HG03520 (cell line): Measurements from ENCODE around the gene CD96.
"Not testable (repeated sequence)": the region's sequence is repeated elsewhere in the genome, so short reads cannot be mapped to it uniquely, and the experiment has no call there.

Experiments
- ATAC-seq: cut with Tn5 transposase; IDR thresholded peaks from one replicate; pipeline ENCODE4 v1.9.1; 2021; ENCODE audit warnings: mild to moderate bottlenecking, moderate library complexity; ENCODE audit not compliant: unreplicated experiment

CD96 gene

DNA sequence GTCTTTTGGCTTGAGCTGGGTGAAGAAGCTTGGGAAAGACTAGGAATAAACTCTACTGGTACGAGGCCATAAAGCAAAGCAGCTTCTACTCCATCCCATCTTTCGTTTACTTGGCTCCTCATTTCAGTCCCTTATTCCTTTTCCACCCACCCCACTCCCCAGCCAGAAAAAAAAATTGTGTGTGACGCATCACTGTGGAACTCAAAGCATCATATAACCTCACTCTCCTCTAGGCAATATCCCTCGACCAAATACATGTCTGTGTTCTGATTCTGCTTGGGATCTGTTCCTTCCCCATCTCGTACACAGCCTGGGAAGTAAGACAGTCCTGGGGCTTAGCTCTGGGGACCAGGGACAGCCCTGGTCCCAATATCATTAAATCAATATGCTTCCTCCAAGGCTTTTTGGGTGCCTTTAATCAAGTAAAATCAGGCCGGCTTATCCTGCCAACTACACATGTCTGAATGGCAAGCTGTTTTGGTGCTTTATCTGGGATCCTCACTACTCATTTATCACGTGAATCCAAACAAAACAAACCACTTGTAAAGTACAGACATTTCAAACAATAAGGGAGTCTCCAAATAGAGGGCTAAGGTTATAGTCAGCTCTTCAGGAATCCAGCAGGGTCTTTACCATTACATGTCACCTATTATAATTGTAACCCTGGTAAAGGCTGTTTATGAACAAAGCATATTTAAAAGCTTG, 128.1 kb downstream of the CD96 start:
- no peak for ATAC-seq

DNA sequence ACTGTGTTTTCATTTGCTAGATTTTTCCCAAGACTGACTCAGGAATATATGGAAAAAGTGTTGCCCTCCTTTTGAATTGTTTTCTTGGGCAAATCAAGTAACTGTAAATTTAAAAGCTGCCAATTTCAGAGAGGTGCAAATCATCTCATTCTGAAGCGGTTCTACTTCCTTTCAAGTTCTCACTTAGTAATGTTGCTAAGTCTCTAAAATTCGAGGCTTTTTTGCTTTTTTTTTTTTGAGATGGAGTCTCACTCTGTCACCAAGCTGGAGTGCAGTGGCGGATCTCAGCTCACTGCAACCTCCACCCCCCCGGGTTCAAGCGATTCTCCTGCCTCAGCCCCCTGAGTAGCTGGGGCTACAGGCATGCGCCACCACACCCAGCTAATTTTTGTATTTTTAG, 130.5 kb downstream of the CD96 start:
- ATAC-seq, result not testable (repeated sequence)

DNA sequence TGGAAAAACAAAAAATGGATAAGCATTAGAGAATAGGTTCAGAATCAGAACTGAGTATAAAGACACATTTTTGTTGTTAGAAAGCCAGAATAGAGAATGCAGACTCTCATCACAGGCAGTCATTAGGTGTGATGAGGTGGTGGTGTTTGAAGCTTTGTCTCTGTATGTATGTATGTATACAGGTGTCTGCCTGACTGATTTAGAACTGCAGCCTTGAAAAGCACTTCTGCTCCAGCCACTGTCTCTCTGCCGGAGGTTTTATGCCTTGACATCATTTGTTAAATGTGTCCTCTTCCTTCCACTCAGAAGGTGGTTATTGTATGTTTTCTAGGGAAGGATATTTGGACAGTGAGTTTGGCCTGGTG, 133.8 kb downstream of the CD96 start:
- ATAC-seq, result no peak

DNA sequence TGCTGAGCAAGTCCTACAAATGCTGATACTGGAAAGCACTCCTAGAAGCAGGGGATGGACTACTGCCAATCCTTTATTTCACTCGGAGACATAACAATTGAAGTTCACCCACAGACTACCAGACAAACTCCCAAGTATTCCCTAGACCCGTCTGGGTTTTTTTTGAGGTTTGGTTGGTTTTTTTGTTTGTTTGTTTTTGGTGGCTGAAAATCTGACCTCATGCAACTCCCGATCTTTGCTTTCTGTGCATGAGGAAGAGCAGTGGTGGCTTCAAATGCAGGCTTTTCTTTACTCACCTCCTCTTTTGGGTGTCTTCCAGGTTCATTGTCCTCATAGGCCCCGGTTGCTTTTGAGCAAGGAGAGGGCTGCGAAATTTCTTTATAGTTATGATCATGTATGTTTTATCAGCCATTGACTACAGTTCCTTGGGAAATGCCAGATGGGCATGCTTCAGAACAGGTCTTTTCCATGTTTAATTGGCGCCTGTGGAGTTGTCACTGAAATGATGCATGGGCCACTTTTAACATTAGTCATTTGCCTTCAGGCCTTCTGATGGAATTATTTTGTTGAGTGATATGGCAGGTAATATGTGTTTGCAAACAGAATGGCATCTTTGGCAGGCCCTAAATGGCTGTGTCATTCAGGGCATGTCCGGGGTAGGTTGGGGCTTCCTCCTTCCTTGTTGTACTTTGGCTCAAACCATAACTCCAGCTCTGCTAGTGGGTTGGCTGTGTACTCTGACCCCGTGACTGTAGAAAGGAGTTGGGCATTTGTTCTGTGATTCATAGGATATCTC, 134.4 kb downstream of the CD96 start:
- ATAC-seq, result peak; percentile 21

DNA sequence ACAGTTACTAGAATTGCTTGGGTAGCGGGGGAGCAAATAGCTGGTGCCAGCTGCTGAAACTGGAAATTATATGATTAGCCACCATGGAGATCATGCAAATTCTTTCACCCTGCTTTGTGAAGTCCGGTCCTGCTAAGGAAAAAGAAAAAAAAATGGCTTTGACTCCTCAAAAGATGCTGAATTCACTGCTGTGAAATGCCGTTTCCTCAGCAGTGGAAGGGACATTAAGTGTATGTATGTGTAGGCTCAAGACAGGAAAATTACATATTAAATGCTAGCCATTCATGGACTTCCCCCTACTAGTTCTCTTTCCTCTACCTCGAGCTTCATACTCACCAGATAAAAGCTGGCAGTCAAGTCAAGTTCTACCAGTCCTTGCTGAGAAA, 135.0 kb downstream of the CD96 start:
- no peak for ATAC-seq

DNA sequence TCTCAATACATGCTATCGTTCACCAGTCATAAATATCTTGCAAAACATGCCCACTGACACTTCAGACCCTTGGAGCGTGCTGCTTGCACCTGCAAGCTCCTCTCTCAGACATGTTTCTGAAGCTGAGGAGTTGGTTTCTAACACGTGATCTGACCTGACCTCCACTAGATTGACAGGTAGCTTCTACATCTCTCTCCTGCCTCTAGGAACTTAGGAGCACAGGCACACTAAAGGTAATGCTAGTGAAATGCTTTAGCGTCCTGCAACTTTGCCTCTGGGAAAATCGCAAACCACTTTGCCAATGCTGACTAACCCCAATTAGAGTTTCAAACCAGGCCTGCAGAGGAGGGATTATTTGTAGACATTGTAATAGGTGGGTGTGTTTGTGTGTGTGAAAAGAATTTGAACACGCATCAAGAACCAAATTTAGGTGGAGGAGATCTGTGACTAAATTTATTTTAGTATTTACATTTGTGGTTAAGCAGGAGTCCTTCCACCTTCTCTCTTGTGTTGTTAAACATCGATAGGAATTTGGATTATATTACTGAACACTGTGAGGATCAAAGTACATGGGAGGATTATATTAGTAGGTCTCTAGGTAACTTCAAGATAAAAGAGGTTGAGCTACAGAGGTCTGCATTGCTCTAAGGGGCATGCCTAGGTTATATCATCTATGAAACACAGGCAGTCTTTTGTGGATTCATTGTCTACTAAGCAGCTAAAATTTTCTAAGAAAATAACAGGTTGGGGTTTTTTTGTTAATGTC, 139.8 kb downstream of the CD96 start:
- no peak for ATAC-seq

DNA sequence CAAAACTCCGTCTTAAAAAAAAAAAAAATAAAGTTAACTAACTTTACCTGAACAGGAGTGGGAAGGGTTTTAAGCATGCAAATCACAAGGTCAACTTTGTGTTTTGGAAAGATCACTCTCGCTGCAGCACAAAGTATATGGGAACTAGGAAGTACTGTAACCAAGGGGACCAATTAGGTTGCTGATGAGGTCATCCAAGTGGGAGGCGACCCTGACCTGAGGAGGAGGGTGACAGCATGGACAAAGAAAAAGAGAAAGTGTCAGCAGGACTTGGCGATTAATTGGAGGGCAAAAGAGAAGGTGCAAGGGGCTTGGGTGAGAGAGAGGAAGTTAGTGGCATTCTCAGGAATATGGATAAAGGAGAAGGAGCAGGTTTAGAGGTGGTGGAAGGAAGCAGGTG, 142.6 kb downstream of the CD96 start:
- ATAC-seq, result no peak

DNA sequence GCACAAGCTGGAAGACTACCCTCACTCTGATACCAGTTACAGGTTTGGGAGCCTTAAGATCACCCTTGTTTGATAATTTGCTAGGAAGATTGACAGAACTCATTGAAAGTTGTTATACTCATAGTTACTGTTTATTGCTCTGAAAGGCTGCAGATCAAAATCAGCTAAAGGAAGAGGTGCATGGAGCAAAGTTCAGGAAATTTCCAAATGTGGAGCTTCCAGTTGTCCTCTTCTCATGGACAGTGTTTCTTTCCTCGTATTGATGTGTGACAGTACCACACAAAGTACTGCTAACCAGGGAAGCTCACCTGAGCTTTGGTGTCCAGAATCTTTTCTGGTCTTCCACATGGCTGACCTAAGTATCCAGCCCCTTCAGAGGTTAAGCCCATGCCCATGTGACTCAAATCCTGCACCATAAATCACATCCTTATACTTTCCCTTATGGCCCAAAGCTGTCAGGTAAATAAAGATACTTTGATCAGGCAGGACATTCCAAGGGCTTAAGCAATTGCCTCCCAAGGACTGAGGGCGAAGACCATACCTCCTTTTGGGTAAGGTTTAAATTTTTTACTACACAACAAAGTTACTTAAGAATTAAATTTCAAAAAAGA, 146.3 kb downstream of the CD96 start:
- ATAC-seq, result no peak

DNA sequence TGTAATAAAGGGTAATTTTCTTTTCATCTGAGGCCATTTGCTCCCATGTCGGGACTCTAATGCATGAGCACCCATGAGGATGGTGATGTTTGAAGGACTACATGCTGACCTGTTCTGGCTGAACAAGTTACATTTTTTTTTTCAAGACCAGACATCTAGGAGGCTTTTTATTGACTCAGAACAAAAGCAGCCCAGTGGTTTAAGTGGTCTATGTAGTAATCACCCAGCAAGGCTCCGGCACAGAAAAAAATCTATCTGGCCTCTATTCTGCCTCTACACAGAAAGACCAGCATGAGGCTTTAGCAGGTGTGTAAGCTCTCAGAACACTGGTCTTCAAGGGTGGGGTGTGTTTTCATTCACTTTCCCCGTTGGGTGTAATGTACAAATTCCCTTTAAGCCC, 148.2 kb downstream of the CD96 start:
- peak; percentile 89 for ATAC-seq

DNA sequence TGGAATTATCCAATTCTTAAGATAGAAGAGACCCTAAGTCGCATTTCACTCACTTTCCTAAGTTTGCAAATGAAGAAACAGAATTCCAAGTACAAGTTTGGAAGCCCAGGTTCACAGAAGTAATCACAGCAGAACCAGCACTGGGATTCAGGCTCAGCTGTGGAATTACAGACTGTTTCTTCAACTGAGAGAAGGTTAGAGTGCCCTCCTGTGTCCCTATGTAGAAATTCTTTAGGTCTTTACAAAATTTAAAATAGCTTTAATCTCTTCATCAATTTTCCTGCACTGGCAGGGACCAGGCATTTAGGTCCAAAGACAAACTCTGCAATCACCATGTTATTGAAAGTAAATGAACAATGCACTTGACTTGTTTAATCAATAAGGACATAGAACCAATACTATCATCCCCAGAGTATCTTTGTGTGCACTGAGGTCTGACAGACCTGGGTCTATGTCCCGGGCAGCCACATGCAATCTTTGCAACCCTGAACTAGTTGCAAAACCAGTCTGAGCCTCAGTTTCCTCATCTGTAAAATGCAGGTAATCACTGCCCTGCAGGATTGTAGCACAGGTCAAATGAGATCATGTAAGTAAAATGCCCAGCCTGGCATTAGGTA, 149.4 kb downstream of the CD96 start:
- ATAC-seq, result no peak

DNA sequence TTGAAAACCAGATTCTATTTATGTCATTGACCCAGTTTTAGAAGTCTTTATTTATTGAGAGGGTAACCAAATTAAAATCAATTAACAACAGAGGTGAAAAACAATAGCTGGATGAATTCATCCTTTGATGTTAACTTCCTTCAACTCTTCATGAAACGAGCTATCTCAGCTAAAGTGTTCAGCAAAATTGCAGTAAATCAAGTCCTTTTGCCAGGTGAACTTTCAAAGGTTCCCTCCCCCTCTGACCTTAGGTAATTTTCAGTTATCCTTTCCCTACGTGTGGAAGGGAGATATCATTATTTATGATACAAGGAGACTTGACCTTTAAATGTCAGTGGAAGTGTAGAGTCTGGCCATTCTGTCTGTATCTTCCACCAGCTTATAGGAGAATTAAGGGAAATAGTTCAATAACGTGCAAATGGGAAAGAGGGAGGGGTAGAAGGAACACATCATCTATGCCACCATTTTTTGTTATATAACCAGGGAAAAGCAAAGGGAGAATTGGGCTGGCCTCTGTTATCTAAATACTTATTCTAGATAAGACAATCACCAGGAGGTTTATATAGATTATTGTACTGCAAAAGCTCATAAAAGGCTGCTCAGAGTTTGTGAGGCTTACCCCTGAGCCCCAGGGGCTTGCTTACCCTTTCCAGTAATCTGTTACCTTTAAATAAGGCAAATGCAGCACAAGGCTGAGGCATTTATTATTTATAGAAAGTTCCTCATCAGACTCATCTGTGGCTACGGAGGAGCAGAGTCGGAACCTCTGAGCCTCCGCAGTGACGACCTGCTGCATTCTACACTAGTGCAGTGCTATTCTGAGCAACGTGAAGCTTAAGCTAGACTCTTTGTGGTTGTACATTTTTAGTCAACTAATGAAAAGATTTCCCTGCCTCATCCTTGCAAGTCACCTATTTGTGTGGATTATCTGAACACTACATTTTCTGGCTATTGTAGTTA, 150.9 kb downstream of the CD96 start:
- ATAC-seq, result peak; percentile 68

DNA sequence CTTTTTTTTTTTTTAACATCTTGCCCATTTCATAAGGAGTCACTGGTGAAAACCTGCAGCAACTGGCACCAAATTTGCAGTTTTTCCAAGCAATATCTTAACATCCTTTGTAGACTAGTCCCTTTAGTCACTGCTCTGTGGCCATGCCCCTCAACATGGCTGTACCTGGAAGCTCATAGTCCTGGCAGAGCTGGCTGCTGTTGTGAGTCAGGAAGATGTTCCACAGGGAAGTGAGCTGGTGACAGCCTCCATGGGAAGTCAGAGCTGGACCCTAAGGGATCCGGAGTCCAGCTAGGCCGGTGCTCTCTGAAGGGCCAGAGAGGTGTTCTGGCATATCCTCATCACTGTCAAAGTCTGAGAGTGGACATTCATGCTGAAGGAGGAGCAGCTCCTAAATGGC, 152.5 kb downstream of the CD96 start:
- ATAC-seq, result no peak

DNA sequence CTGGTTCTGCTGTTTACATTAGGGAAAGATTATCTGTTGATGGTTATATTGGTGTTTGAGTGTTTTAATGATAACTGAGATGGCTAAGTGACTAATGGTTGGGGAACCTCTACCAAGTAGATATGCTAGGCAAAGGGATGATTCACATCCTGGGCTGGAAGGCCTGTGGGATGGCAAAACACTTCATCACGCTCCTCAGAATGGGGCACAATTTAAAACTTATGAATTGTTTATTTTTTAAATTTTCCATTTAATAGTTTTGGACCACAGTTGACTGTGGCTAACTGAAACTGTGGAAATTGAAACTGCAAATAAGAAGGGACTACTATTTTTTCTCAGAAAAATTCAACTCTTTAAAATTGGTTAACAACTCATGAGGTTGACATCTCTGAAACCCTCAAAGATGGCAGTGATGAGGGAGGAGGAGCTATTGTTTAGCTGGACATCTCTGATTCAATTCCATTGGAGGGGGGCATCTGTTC, 153.7 kb downstream of the CD96 start:
- no peak for ATAC-seq

DNA sequence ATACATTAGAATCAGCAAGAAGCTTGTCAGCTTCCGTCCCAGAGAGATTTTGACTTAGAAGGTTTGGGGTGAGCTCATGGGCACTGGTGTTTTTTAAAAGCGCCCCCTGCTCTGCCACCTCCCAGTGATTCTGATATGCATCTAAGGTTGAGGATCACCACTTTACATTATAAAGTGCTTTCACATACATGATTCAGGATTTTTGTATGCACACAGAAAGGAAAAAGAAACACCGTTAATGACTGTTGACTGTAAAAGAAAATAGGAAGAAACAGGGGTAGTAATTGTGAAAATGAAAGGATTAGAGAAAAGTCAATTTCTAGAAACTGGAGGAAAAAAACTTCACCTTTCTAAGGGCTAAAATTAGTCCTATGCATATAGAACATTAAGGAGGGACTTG, 158.1 kb downstream of the CD96 start:
- peak; percentile 36 for ATAC-seq

DNA sequence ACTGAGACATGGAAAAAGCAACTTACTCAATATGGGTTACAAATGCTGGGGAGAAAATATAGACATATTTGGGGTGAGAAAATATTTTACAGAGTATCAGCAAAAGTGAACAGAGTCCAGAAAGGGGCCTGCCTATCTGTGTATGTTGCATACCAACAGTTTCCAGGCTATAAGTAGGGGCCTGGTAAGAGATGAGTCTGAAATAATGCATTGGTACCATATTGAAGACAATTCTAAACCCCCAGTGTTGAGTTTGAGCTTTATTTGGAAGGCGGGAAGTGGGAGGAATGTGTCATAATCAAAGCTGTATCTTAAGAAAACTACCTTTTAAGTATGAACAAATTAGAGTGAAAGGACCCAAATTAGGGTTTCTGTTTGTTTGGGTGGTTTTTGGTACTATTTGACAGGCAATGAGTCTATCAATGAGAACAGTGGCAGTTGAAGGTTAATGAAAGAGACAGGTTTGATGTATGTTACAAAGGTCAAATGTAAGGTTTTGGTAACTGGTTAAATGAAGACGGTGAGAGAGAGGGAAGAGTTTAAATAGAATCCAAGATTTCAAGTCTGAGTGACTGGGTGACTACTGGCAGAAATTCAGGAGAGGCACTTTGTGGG, 159.4 kb downstream of the CD96 start:
- ATAC-seq, result no peak
